ENCODE data around the gene EIF3F.

EIF3F gene

GRCh38 chr11:7949934-7950333, 37.2 kb upstream of the EIF3F start:
- TF ChIP-seq FOXP2 (optimal IDR thresholded peaks at IDR 0.05; ENCODE audit: borderline replicate concordance, extremely low read depth, extremely low read length, insufficient read depth), result no peak

GRCh38 chr11:7955191-7955590, 31.9 kb upstream of the EIF3F start:
- TF ChIP-seq FOXP2 (optimal IDR thresholded peaks at IDR 0.05; ENCODE audit: borderline replicate concordance, extremely low read depth, extremely low read length, insufficient read depth) (no peak), TAF1 (IDR thresholded peaks at IDR 0.05; ENCODE audit: borderline replicate concordance, insufficient read depth, low read length) (no peak), REST (IDR thresholded peaks at IDR 0.05; ENCODE audit: insufficient read depth in 1 of 2, low read depth in 2 of 2, low read length in 2 of 2) (no peak), POLR2AphosphoS5 (IDR thresholded peaks at IDR 0.05; ENCODE audit: low read depth, low read length) (no peak), SIN3A (IDR thresholded peaks at IDR 0.05; ENCODE audit: borderline replicate concordance, insufficient read depth, low read length) (no peak)

- no peak for TF ChIP-seq TAF1 (IDR thresholded peaks at IDR 0.05; ENCODE audit: borderline replicate concordance, insufficient read depth, low read length)
- TF ChIP-seq SIN3A (IDR thresholded peaks at IDR 0.05; ENCODE audit: borderline replicate concordance, insufficient read depth, low read length), result no peak
- TF ChIP-seq REST (IDR thresholded peaks at IDR 0.05; ENCODE audit: insufficient read depth in 1 of 2, low read depth in 2 of 2, low read length in 2 of 2), result no peak
- no peak for TF ChIP-seq POLR2AphosphoS5 (IDR thresholded peaks at IDR 0.05; ENCODE audit: low read depth, low read length)
- no peak for TF ChIP-seq FOXP2 (optimal IDR thresholded peaks at IDR 0.05; ENCODE audit: borderline replicate concordance, extremely low read depth, extremely low read length, insufficient read depth)
Observed at GRCh38 chr11:7964261-7964660, 22.9 kb upstream of the EIF3F start.

- no peak for TF ChIP-seq SIN3A (IDR thresholded peaks at IDR 0.05; ENCODE audit: borderline replicate concordance, insufficient read depth, low read length)
- TF ChIP-seq TAF1 (IDR thresholded peaks at IDR 0.05; ENCODE audit: borderline replicate concordance, insufficient read depth, low read length), result no peak
- no peak for TF ChIP-seq REST (IDR thresholded peaks at IDR 0.05; ENCODE audit: insufficient read depth in 1 of 2, low read depth in 2 of 2, low read length in 2 of 2)
- no peak for TF ChIP-seq POLR2AphosphoS5 (IDR thresholded peaks at IDR 0.05; ENCODE audit: low read depth, low read length)
- TF ChIP-seq FOXP2 (optimal IDR thresholded peaks at IDR 0.05; ENCODE audit: borderline replicate concordance, extremely low read depth, extremely low read length, insufficient read depth), result no peak
Observed at GRCh38 chr11:7964873-7965272, 22.3 kb upstream of the EIF3F start.

- TF ChIP-seq POLR2AphosphoS5 (IDR thresholded peaks at IDR 0.05; ENCODE audit: low read depth, low read length), result no peak
- no peak for TF ChIP-seq TAF1 (IDR thresholded peaks at IDR 0.05; ENCODE audit: borderline replicate concordance, insufficient read depth, low read length)
- TF ChIP-seq FOXP2 (optimal IDR thresholded peaks at IDR 0.05; ENCODE audit: borderline replicate concordance, extremely low read depth, extremely low read length, insufficient read depth), result no peak
- TF ChIP-seq REST (IDR thresholded peaks at IDR 0.05; ENCODE audit: insufficient read depth in 1 of 2, low read depth in 2 of 2, low read length in 2 of 2), result no peak
- no peak for TF ChIP-seq SIN3A (IDR thresholded peaks at IDR 0.05; ENCODE audit: borderline replicate concordance, insufficient read depth, low read length)
Observed at GRCh38 chr11:7965386-7965785, 21.8 kb upstream of the EIF3F start, which contains the start of gene NLRP10. NLRP10 (minus strand) TSS chr11:7965447; CDS start chr11:7963495, 1,952 bp downstream.

All from PFSK-1 (cell line).